PFSK-1 (cell line): ENCODE measurements around the gene TMEM116.

Source experiments
- FOXP2 ChIP-seq: optimal IDR thresholded peaks from 2 replicates; pipeline ENCODE3; 2011; ENCODE audit warnings: borderline replicate concordance, control low read depth, inconsistent platforms; ENCODE audit not compliant: insufficient read depth; ENCODE audit errors: extremely low read length, extremely low read depth
- POLR2AphosphoS5 ChIP-seq: IDR thresholded peaks from 2 replicates; pipeline ENCODE4 v1.6.1; 2012; ENCODE audit warnings: low read depth, mild to moderate bottlenecking, control low read depth, low read length, moderate library complexity
- REST ChIP-seq, 2 experiments: IDR thresholded peaks; 2 replicates each; pipeline versions ENCODE4 v1.6.1 to v1.8.0; 2011 to 2012; ENCODE audit warnings: low read depth in 2 of 2, low read length in 2 of 2, control low read depth in 1 of 2, inconsistent platforms in 1 of 2, mild to moderate bottlenecking in 1 of 2, moderate library complexity in 1 of 2; ENCODE audit not compliant: insufficient read depth in 1 of 2
- SIN3A ChIP-seq: IDR thresholded peaks from 2 replicates; pipeline ENCODE4 v1.6.1; 2012; ENCODE audit warnings: mild to moderate bottlenecking, low read length, moderate library complexity, borderline replicate concordance; ENCODE audit not compliant: insufficient read depth
- TAF1 ChIP-seq: IDR thresholded peaks from 2 replicates; pipeline ENCODE4 v1.6.1; 2012; ENCODE audit warnings: low read length, control low read depth, borderline replicate concordance; ENCODE audit not compliant: insufficient read depth

TMEM116 gene

GRCh38 chr12:111976860-111977259 lies 36.1 kb downstream of the TMEM116 start:
- no peak for TF ChIP-seq POLR2AphosphoS5
- TF ChIP-seq SIN3A, result no peak
- TF ChIP-seq TAF1, result no peak
- no peak for TF ChIP-seq FOXP2
- TF ChIP-seq REST (IDR thresholded peaks at IDR 0.05; ENCODE audit: insufficient read depth in 1 of 2, low read depth in 2 of 2, low read length in 2 of 2), result no peak

GRCh38 chr12:111976291-111976690 lies 36.7 kb downstream of the TMEM116 start:
- TF ChIP-seq TAF1 (no peak), POLR2AphosphoS5 (no peak), SIN3A (no peak), FOXP2 (no peak), REST (IDR thresholded peaks at IDR 0.05; ENCODE audit: insufficient read depth in 1 of 2, low read depth in 2 of 2, low read length in 2 of 2) (no peak)

- no peak for TF ChIP-seq POLR2AphosphoS5
- no peak for TF ChIP-seq FOXP2
- TF ChIP-seq REST (IDR thresholded peaks at IDR 0.05; ENCODE audit: insufficient read depth in 1 of 2, low read depth in 2 of 2, low read length in 2 of 2), result no peak
- TF ChIP-seq TAF1, result no peak
- no peak for TF ChIP-seq SIN3A
Observed at GRCh38 chr12:111975161-111975931, 37.6 kb downstream of the TMEM116 start.

- TF ChIP-seq FOXP2 (no peak), TAF1 (no peak), POLR2AphosphoS5 (no peak), SIN3A (no peak), REST (IDR thresholded peaks at IDR 0.05; ENCODE audit: insufficient read depth in 1 of 2, low read depth in 2 of 2, low read length in 2 of 2) (no peak)
Observed at GRCh38 chr12:111971800-111972199, 41.2 kb downstream of the TMEM116 start.

- TF ChIP-seq SIN3A, result no peak
- no peak for TF ChIP-seq REST (IDR thresholded peaks at IDR 0.05; ENCODE audit: insufficient read depth in 1 of 2, low read depth in 2 of 2, low read length in 2 of 2)
- TF ChIP-seq FOXP2, result no peak
- no peak for TF ChIP-seq TAF1
- TF ChIP-seq POLR2AphosphoS5, result no peak
Observed at GRCh38 chr12:111964935-111965334, 48.0 kb downstream of the TMEM116 start.
